GM23338 (cell line): Measurements from ENCODE around the gene ABCD3. TPM values are rescaled to one million over a fixed set of nuclear protein-coding genes. Genes with fewer than 3 reads are reported as not detected.

Experiments
- ATAC-seq: fragments of 200-7000 bp; cut with Tn5 transposase; 3 replicates; pipeline ENCODE4 v1.9.1; 2020
- DNase-seq: peaks from one replicate; pipeline ENCODE4 v3.0.0-alpha.2; 2015; ENCODE audit warnings: low spot score
- H2AFZ ChIP-seq: fragments of 200-600 bp; sonication (generic); 2 replicates; pipeline ENCODE4 v1.8.0; 2016; ENCODE audit warnings: antibody characterized with exemption, mild to moderate bottlenecking, moderate library complexity
- H3F3A ChIP-seq: fragments of 200-600 bp; sonication (generic); replicated peaks from 2 replicates; pipeline ENCODE4 v1.8.0; 2017; ENCODE audit warnings: antibody characterized with exemption, mixed run types, low read depth
- H3K27ac ChIP-seq: fragments of 200-600 bp; sonication (generic); 2 replicates; pipeline ENCODE4 v1.6.1; 2016; ENCODE audit warnings: low read depth
- H3K27me3 ChIP-seq: fragments of 200-600 bp; sonication (generic); 2 replicates; pipeline ENCODE4 v1.8.0; 2016; ENCODE audit warnings: mild to moderate bottlenecking, mixed run types, moderate library complexity; ENCODE audit not compliant: insufficient read depth
- H3K36me3 ChIP-seq: fragments of 200-600 bp; sonication (generic); 2 replicates; pipeline ENCODE4 v1.8.0; 2016; ENCODE audit warnings: mild to moderate bottlenecking; ENCODE audit not compliant: insufficient read depth
- H3K4me1 ChIP-seq: fragments of 200-600 bp; sonication (generic); 2 replicates; pipeline ENCODE4 v1.8.0; 2016; ENCODE audit warnings: mild to moderate bottlenecking, moderate library complexity; ENCODE audit not compliant: insufficient read depth
- H3K4me2 ChIP-seq: fragments of 200-600 bp; sonication (generic); 2 replicates; pipeline ENCODE4 v1.7.1; 2017; ENCODE audit warnings: mixed run types
- H3K4me3 ChIP-seq: fragments of 200-600 bp; sonication (generic); 2 replicates; pipeline ENCODE4 v1.6.1; 2016; ENCODE audit warnings: mixed run types
- H3K79me2 ChIP-seq: fragments of 200-600 bp; sonication (generic); replicated peaks from 2 replicates; pipeline ENCODE4 v1.8.0; 2017; ENCODE audit warnings: mild to moderate bottlenecking; ENCODE audit not compliant: insufficient read depth
- H3K9me2 ChIP-seq: fragments of 200-600 bp; sonication (generic); 2 replicates; pipeline ENCODE4 v1.8.0; 2017; ENCODE audit not compliant: insufficient read depth
- H4K20me1 ChIP-seq: fragments of 200-600 bp; sonication (generic); replicated peaks from 2 replicates; pipeline ENCODE4 v1.8.0; 2017; ENCODE audit warnings: mild to moderate bottlenecking; ENCODE audit not compliant: insufficient read depth
- H3K27ac Mint-ChIP-seq: 2 replicates; pipeline ENCODE4 v1.8.0; 2020; ENCODE audit warnings: inconsistent platforms, mild to moderate bottlenecking, moderate library complexity, mixed read lengths
- H3K27me3 Mint-ChIP-seq: 3 replicates; pipeline ENCODE4 v1.8.0; 2022; ENCODE audit warnings: low read depth, mild to moderate bottlenecking, moderate library complexity, mixed read lengths, inconsistent platforms; ENCODE audit not compliant: insufficient read depth, poor library complexity
- H3K36me3 Mint-ChIP-seq: 3 replicates; pipeline ENCODE4 v1.8.0; 2021; ENCODE audit warnings: low read depth, mild to moderate bottlenecking, inconsistent platforms, moderate library complexity, mixed read lengths
- H3K4me1 Mint-ChIP-seq: 3 replicates; pipeline ENCODE4 v1.8.0; 2020; ENCODE audit warnings: mild to moderate bottlenecking, inconsistent platforms, mixed read lengths
- H3K4me3 Mint-ChIP-seq: 3 replicates; pipeline ENCODE4 v1.8.0; 2021; ENCODE audit warnings: moderate library complexity, mild to moderate bottlenecking, inconsistent platforms, mixed read lengths
- H3K9me3 Mint-ChIP-seq: 3 replicates; pipeline ENCODE4 v1.8.0; 2020; ENCODE audit warnings: moderate library complexity, mild to moderate bottlenecking, inconsistent platforms, mixed read lengths
- EZH2 ChIP-seq: fragments of 200-600 bp; sonication (generic); IDR thresholded peaks from one replicate; pipeline ENCODE4 v1.8.0; 2017; ENCODE audit warnings: antibody characterized with exemption, mild to moderate bottlenecking, low read depth; ENCODE audit not compliant: unreplicated experiment
- JUNB ChIP-seq: IDR thresholded peaks from one replicate; pipeline ENCODE4 v1.6.1; 2016; ENCODE audit warnings: antibody characterized with exemption; ENCODE audit not compliant: unreplicated experiment
- polyA plus RNA-seq: library from polyadenylated mRNA; unstranded; fragments of >200 nt; fragmentation: Nextera tagmentation; extraction: Ambion mirVana; gene quantifications from 2 replicates; pipeline ENCODE4 v1.2.1, GENCODE V29; 2016
- total RNA-seq: library from RNA; depleted of rRNA; stranded (reverse); fragments of >200 nt; shearing (Covaris generic); gene quantifications from 2 replicates; pipeline ENCODE4 v1.2.3, GENCODE V29; 2014
- TF ChIP-seq, protein P1 (sequence below): IDR thresholded peaks from 2 replicates; pipeline ENCODE4 v1.6.1; 2016; ENCODE audit warnings: antibody characterized with exemption
- TF ChIP-seq, protein P2 (sequence below): fragments of 250-450 bp; sonication (Bioruptor Pico); IDR thresholded peaks from 2 replicates; pipeline ENCODE4 v1.5.0; 2020; ENCODE audit warnings: mild to moderate bottlenecking, moderate library complexity
- TF ChIP-seq, protein P3 (sequence below), 2 experiments: fragments of 200-600 bp in 1 of 2; sonication (generic) in 1 of 2; conservative IDR thresholded peaks; 2 replicates each; pipeline versions ENCODE4 v1.5.1 to v1.6.1; 2016 to 2017; ENCODE audit warnings: antibody characterized with exemption in 2 of 2, low read depth in 2 of 2, mild to moderate bottlenecking in 2 of 2, moderate library complexity in 1 of 2
- TF ChIP-seq, protein P4 (sequence below): IDR thresholded peaks from one replicate; pipeline ENCODE4 v1.6.1; 2018; ENCODE audit warnings: antibody characterized with exemption; ENCODE audit not compliant: unreplicated experiment

Gene ABCD3
- total and polyA plus RNA-seq, 2 experiments from 2014 or later, result 12.3 to 24.0 TPM

DNA sequence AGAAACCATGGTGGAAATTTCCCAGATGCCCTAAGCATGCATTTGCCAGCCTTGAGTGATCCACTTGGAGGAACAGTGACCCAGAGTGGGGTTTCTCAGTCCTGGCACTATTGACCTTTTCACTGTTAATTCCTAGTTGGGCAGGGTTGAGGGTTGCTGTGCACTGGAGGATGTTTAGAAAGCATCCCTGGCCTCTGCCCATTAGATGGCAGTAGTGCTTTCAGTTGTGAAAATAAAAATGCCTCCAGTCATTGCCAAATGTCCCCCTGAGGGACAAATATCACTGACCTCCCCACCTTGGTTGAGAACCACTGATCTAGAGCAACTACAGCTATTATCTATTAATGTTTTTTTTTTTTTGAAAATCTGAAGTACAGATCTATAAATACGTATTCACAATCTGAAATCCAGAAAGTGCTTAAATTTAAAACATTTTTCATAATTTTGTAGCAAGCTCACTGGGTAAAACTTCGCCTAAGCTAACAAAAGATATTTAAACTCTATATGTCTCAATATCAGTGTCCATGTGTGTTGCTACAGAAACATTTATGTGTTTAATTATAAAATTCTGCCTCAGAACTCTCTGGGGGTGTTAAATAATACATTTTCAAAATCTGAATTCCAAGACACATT lies 96.0 kb downstream of the ABCD3 start:
- Mint-ChIP-seq H3K4me3 (no peak overlapping the region), H3K9me3 (no peaks in the 10 kb centered on the region), H3K27me3 (peaks cover 3% of the 10 kb centered on the region), H3K4me1 (peaks cover 6% of the 10 kb centered on the region; the same call in 2 of the 3 replicates), H3K27ac (no peak overlapping the region), H3K36me3 (peaks cover 14% of the 10 kb centered on the region)
- H3K36me3 ChIP-seq, result no peaks in the 10 kb centered on the region
- no peak overlapping the region for H3K4me2 ChIP-seq
- H3K9me2 ChIP-seq, result no peaks in the 10 kb centered on the region
- no peaks in the 10 kb centered on the region for H3K27me3 ChIP-seq
- H3K79me2 ChIP-seq, result no peaks in the 10 kb centered on the region
- DNase-seq (peak; percentile 72), ATAC-seq (peak; percentile 83)
- H2AFZ ChIP-seq, result no peak overlapping the region
- no peaks in the 10 kb centered on the region for H3F3A ChIP-seq
- TF ChIP-seq EZH2 (no peak), JUNB (no peak)
- TF ChIP-seq, protein P1, sequence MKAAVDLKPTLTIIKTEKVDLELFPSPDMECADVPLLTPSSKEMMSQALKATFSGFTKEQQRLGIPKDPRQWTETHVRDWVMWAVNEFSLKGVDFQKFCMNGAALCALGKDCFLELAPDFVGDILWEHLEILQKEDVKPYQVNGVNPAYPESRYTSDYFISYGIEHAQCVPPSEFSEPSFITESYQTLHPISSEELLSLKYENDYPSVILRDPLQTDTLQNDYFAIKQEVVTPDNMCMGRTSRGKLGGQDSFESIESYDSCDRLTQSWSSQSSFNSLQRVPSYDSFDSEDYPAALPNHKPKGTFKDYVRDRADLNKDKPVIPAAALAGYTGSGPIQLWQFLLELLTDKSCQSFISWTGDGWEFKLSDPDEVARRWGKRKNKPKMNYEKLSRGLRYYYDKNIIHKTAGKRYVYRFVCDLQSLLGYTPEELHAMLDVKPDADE, result no peak
- TF ChIP-seq, protein P2, sequence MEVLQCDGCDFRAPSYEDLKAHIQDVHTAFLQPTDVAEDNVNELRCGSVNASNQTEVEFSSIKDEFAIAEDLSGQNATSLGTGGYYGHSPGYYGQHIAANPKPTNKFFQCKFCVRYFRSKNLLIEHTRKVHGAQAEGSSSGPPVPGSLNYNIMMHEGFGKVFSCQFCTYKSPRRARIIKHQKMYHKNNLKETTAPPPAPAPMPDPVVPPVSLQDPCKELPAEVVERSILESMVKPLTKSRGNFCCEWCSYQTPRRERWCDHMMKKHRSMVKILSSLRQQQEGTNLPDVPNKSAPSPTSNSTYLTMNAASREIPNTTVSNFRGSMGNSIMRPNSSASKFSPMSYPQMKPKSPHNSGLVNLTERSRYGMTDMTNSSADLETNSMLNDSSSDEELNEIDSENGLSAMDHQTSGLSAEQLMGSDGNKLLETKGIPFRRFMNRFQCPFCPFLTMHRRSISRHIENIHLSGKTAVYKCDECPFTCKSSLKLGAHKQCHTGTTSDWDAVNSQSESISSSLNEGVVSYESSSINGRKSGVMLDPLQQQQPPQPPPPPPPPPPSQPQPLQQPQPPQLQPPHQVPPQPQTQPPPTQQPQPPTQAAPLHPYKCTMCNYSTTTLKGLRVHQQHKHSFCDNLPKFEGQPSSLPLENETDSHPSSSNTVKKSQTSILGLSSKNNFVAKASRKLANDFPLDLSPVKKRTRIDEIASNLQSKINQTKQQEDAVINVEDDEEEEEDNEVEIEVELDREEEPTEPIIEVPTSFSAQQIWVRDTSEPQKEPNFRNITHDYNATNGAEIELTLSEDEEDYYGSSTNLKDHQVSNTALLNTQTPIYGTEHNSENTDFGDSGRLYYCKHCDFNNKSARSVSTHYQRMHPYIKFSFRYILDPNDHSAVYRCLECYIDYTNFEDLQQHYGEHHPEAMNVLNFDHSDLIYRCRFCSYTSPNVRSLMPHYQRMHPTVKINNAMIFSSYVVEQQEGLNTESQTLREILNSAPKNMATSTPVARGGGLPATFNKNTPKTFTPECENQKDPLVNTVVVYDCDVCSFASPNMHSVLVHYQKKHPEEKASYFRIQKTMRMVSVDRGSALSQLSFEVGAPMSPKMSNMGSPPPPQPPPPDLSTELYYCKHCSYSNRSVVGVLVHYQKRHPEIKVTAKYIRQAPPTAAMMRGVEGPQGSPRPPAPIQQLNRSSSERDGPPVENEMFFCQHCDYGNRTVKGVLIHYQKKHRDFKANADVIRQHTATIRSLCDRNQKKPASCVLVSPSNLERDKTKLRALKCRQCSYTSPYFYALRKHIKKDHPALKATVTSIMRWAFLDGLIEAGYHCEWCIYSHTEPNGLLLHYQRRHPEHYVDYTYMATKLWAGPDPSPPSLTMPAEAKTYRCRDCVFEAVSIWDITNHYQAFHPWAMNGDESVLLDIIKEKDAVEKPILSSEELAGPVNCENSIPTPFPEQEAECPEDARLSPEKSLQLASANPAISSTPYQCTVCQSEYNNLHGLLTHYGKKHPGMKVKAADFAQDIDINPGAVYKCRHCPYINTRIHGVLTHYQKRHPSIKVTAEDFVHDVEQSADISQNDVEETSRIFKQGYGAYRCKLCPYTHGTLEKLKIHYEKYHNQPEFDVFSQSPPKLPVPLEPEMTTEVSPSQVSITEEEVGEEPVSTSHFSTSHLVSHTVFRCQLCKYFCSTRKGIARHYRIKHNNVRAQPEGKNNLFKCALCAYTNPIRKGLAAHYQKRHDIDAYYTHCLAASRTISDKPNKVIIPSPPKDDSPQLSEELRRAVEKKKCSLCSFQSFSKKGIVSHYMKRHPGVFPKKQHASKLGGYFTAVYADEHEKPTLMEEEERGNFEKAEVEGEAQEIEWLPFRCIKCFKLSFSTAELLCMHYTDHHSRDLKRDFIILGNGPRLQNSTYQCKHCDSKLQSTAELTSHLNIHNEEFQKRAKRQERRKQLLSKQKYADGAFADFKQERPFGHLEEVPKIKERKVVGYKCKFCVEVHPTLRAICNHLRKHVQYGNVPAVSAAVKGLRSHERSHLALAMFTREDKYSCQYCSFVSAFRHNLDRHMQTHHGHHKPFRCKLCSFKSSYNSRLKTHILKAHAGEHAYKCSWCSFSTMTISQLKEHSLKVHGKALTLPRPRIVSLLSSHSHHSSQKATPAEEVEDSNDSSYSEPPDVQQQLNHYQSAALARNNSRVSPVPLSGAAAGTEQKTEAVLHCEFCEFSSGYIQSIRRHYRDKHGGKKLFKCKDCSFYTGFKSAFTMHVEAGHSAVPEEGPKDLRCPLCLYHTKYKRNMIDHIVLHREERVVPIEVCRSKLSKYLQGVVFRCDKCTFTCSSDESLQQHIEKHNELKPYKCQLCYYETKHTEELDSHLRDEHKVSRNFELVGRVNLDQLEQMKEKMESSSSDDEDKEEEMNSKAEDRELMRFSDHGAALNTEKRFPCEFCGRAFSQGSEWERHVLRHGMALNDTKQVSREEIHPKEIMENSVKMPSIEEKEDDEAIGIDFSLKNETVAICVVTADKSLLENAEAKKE (CRISPR knock-in tag), result no peak
- TF ChIP-seq, protein P3, sequence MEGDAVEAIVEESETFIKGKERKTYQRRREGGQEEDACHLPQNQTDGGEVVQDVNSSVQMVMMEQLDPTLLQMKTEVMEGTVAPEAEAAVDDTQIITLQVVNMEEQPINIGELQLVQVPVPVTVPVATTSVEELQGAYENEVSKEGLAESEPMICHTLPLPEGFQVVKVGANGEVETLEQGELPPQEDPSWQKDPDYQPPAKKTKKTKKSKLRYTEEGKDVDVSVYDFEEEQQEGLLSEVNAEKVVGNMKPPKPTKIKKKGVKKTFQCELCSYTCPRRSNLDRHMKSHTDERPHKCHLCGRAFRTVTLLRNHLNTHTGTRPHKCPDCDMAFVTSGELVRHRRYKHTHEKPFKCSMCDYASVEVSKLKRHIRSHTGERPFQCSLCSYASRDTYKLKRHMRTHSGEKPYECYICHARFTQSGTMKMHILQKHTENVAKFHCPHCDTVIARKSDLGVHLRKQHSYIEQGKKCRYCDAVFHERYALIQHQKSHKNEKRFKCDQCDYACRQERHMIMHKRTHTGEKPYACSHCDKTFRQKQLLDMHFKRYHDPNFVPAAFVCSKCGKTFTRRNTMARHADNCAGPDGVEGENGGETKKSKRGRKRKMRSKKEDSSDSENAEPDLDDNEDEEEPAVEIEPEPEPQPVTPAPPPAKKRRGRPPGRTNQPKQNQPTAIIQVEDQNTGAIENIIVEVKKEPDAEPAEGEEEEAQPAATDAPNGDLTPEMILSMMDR (conservative IDR thresholded peaks at IDR 0.05; ENCODE audit: low read depth in 2 of 2), result peak; percentile 77 to 80
- TF ChIP-seq, protein P4, sequence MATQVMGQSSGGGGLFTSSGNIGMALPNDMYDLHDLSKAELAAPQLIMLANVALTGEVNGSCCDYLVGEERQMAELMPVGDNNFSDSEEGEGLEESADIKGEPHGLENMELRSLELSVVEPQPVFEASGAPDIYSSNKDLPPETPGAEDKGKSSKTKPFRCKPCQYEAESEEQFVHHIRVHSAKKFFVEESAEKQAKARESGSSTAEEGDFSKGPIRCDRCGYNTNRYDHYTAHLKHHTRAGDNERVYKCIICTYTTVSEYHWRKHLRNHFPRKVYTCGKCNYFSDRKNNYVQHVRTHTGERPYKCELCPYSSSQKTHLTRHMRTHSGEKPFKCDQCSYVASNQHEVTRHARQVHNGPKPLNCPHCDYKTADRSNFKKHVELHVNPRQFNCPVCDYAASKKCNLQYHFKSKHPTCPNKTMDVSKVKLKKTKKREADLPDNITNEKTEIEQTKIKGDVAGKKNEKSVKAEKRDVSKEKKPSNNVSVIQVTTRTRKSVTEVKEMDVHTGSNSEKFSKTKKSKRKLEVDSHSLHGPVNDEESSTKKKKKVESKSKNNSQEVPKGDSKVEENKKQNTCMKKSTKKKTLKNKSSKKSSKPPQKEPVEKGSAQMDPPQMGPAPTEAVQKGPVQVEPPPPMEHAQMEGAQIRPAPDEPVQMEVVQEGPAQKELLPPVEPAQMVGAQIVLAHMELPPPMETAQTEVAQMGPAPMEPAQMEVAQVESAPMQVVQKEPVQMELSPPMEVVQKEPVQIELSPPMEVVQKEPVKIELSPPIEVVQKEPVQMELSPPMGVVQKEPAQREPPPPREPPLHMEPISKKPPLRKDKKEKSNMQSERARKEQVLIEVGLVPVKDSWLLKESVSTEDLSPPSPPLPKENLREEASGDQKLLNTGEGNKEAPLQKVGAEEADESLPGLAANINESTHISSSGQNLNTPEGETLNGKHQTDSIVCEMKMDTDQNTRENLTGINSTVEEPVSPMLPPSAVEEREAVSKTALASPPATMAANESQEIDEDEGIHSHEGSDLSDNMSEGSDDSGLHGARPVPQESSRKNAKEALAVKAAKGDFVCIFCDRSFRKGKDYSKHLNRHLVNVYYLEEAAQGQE, result no peak
- peaks cover 8% of the 10 kb centered on the region; the same call in 1 of the 2 replicates for H3K4me1 ChIP-seq
- no peaks in the 10 kb centered on the region for H4K20me1 ChIP-seq
- no peak overlapping the region for H3K4me3 ChIP-seq
- no peak overlapping the region for H3K27ac ChIP-seq
